ENCODE measurements around the gene FARP2. TPM values are rescaled to one million over a fixed set of nuclear protein-coding genes. Genes with fewer than 3 reads are reported as not detected.

The FARP2 gene
- total and polyA plus RNA-seq, 4 donors = 5.8 to 30.9 (median 14.3) TPM

GRCh38 chr2:241479026-241479898 is 123.2 kb downstream of the FARP2 start:
- no peaks in the 10 kb centered on the region for H3K9me3 ChIP-seq (ENCODE audit: control insufficient read depth in 4 of 4, low read length in 3 of 4)
- TF ChIP-seq EGR1 (IDR thresholded peaks at IDR 0.05; ENCODE audit: low read depth in 2 of 2) = no peak
- TF ChIP-seq FOXA1 (IDR thresholded peaks at IDR 0.05) = no peak
- TF ChIP-seq, protein P1, sequence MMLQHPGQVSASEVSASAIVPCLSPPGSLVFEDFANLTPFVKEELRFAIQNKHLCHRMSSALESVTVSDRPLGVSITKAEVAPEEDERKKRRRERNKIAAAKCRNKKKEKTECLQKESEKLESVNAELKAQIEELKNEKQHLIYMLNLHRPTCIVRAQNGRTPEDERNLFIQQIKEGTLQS (IDR thresholded peaks at IDR 0.05) = no peak
- H3K27me3 ChIP-seq (ENCODE audit: control insufficient read depth in 4 of 4, insufficient read depth in 4 of 4, low read length in 3 of 4) = no peaks in the 10 kb centered on the region
- H3K4me3 ChIP-seq (ENCODE audit: low read depth in 1 of 3, low read length in 3 of 3) = no peak overlapping the region
- no peak overlapping the region for H3K27ac ChIP-seq (ENCODE audit: low read depth in 1 of 2, low read length in 2 of 2)
- H3K36me3 ChIP-seq (ENCODE audit: control insufficient read depth in 4 of 4, insufficient read depth in 3 of 4, low read depth in 1 of 4, low read length in 3 of 4) = peaks cover 1 to 39% (median 19%) of the 10 kb centered on the region in 4 donors
- no peak for DNase-seq (ENCODE audit: low spot score)
- 96% methylated on average over 18 of the region's 18 CpGs for WGBS
- no peaks in the 10 kb centered on the region for H3K4me1 ChIP-seq (ENCODE audit: control insufficient read depth in 4 of 4, insufficient read depth in 4 of 4, low read length in 3 of 4)
- no peak overlapping the region for H3K9ac ChIP-seq (ENCODE audit: low read depth in 1 of 2, low read length in 2 of 2)

- H3K36me3 ChIP-seq (ENCODE audit: control insufficient read depth in 4 of 4, insufficient read depth in 3 of 4, low read depth in 1 of 4, low read length in 3 of 4) = peaks cover 1 to 34% (median 20%) of the 10 kb centered on the region in 4 donors
- TF ChIP-seq GABPA (IDR thresholded peaks at IDR 0.05 in 1 of 2, conservative IDR thresholded peaks at IDR 0.05 in 1 of 2) (no peak), JUND (IDR thresholded peaks at IDR 0.05) (no peak)
- TF ChIP-seq, protein P2, sequence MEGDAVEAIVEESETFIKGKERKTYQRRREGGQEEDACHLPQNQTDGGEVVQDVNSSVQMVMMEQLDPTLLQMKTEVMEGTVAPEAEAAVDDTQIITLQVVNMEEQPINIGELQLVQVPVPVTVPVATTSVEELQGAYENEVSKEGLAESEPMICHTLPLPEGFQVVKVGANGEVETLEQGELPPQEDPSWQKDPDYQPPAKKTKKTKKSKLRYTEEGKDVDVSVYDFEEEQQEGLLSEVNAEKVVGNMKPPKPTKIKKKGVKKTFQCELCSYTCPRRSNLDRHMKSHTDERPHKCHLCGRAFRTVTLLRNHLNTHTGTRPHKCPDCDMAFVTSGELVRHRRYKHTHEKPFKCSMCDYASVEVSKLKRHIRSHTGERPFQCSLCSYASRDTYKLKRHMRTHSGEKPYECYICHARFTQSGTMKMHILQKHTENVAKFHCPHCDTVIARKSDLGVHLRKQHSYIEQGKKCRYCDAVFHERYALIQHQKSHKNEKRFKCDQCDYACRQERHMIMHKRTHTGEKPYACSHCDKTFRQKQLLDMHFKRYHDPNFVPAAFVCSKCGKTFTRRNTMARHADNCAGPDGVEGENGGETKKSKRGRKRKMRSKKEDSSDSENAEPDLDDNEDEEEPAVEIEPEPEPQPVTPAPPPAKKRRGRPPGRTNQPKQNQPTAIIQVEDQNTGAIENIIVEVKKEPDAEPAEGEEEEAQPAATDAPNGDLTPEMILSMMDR (IDR thresholded peaks at IDR 0.05; ENCODE audit: low read depth, low read length, missing input control) = no peak
- H3K4me1 ChIP-seq (ENCODE audit: control insufficient read depth in 4 of 4, insufficient read depth in 4 of 4, low read length in 3 of 4) = no peaks in the 10 kb centered on the region
- WGBS = 98% methylated on average over 1 of the region's 1 CpG
- no peak overlapping the region for H3K9ac ChIP-seq (ENCODE audit: low read depth in 1 of 2, low read length in 2 of 2)
- DNase-seq (ENCODE audit: low spot score) = no peak
- no peaks in the 10 kb centered on the region for H3K27me3 ChIP-seq (ENCODE audit: control insufficient read depth in 4 of 4, insufficient read depth in 4 of 4, low read length in 3 of 4)
- H3K4me3 ChIP-seq (ENCODE audit: low read depth in 1 of 3, low read length in 3 of 3) = no peak overlapping the region
- H3K9me3 ChIP-seq (ENCODE audit: control insufficient read depth in 4 of 4, low read length in 3 of 4) = no peaks in the 10 kb centered on the region
- H3K27ac ChIP-seq (ENCODE audit: low read depth in 1 of 2, low read length in 2 of 2) = no peak overlapping the region
These were observed 125.6 kb downstream of the FARP2 start for GRCh38 chr2:241481687-241482086.

DNA sequence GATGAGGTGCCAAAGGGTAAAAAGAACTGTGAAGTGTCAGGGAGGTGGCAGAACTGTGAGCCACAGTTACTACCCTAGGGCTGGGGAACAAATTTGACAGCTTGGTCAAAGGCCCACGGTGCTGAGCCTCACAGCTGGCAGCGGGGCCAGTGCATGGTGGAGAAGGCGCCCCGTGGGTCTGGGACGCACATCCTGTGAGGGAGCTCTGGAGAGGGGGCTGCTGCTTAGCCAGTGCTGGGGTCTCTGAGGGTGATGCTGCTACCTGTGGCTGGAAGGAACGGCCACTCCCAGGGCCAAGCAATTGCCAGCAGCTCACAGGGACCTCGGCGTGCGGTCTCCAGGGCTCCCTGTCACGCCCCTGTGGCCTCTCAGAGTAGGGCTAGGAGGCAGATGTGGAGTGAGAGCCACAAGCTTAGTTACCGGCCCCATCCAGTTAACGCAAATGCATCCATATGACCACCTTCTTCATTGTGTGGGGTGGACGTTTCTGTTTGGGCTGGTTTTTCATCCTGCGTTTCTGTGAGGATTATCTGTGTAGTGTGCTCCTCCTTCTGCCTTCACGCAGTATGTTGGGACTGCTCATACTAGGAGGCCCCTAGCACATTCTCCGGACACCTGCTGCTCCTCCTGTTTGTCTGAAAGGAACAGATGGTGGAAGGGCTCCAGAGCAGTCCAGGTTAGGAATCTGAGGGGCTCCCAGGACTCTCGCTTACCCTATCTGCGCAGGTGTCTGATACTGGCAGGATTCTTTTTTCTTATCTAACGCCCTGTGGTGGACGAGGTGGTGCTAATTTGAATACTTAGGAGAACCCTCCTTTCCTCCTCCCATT is 126.3 kb downstream of the FARP2 start:
- H3K9me3 ChIP-seq (ENCODE audit: control insufficient read depth in 4 of 4, low read length in 3 of 4) = no peaks in the 10 kb centered on the region
- 95% methylated on average over 20 of the region's 20 CpGs for WGBS
- H3K4me3 ChIP-seq (ENCODE audit: low read depth in 1 of 3, low read length in 3 of 3) = no peak overlapping the region
- peaks cover 1 to 35% (median 20%) of the 10 kb centered on the region in 4 donors for H3K36me3 ChIP-seq (ENCODE audit: control insufficient read depth in 4 of 4, insufficient read depth in 3 of 4, low read depth in 1 of 4, low read length in 3 of 4)
- no peak overlapping the region for H3K9ac ChIP-seq (ENCODE audit: low read depth in 1 of 2, low read length in 2 of 2)
- no peaks in the 10 kb centered on the region for H3K4me1 ChIP-seq (ENCODE audit: control insufficient read depth in 4 of 4, insufficient read depth in 4 of 4, low read length in 3 of 4)
- H3K27ac ChIP-seq (ENCODE audit: low read depth in 1 of 2, low read length in 2 of 2) = no peak overlapping the region
- DNase-seq (ENCODE audit: low spot score) = no peak
- TF ChIP-seq, protein P1 (IDR thresholded peaks at IDR 0.05) = no peak
- TF ChIP-seq, protein P2 (IDR thresholded peaks at IDR 0.05; ENCODE audit: low read depth, low read length, missing input control) = no peak
- TF ChIP-seq MAX (IDR thresholded peaks at IDR 0.05) (no peak), FOXA2 (IDR thresholded peaks at IDR 0.05) (no peak), TAF1 (conservative IDR thresholded peaks at IDR 0.05) (no peak), EGR1 (IDR thresholded peaks at IDR 0.05; ENCODE audit: low read depth in 2 of 2) (no peak)
- H3K27me3 ChIP-seq (ENCODE audit: control insufficient read depth in 4 of 4, insufficient read depth in 4 of 4, low read length in 3 of 4) = no peaks in the 10 kb centered on the region

Measured in liver (tissue), 9 donors.